GM19193 (cell line): Measurements from ENCODE around the gene AHRR.

ENCODE experiments used
- POLR2A ChIP-seq: IDR thresholded peaks from 4 replicates; pipeline ENCODE4 v1.6.1; 2011; ENCODE audit not compliant: insufficient read depth, insufficient read length; ENCODE audit errors: extremely low read depth

The AHRR gene

DNA sequence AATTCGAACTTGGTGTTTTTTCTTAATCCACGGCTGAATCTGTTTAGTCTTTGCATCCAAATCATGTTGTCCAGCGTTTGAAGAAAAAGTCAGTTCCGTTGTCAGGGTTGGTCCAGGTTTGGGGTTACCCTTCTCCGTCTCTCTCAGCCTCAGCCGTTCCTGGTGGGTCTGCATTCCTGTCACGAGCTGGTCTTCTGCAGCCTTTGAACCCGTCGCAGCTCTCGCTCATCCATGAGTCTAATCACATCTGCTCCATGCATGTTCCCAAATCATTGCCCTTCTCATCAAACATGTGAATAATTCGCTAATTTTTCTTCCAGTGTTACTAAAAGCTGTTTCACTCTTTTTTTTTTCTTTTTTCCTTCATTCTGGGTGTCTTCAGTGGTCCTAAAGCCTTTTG lies 82.5 kb downstream of the AHRR start:
- no peak for TF ChIP-seq POLR2A

DNA sequence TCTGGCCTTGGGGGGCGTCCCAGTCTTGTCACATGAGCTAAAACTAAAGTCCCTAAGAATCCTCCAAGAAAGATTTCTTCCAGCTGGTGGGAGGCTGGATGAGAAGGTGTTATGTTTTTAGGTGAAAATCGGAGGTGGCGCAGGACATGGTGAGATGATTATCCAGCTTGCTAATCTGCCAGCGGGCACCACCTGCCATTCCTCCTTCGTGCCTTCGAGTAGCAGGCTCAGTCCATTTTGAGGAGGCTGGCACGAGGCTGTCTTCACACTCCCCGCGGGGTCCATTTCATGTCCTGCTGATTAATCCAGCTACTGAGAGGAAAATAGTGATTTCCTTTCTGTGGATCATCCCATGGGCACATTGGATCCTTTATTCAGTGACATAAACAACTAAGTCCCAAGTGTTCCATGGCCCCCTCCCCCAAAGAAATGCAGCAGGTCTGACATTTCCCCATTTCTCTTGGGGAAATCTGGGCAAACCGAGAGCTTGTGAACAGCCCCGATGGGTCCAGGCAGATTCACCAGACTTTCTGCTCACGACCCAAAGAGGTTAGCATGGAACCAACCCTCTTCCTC lies 83.2 kb downstream of the AHRR start:
- TF ChIP-seq POLR2A: no peak

DNA sequence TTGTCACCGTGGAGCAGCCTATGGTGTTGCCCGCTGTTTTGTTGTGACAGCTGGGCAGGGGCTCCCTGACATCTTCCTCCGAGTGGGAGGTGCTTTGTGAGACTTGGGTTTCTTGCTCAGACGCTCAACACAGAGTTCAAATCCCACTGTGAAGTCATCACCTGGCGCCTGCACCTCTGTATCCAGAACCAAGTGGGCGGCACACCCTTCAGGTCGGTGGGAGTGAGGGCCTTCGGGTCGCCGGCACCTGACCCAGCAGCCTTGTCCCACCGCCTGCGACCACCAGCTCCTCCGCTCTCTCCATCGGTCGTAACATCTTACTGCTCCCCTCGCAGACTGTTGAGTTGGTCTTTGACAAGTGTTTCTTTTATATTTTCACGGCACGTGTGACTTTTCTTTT lies 83.9 kb downstream of the AHRR start:
- TF ChIP-seq POLR2A: no peak

DNA sequence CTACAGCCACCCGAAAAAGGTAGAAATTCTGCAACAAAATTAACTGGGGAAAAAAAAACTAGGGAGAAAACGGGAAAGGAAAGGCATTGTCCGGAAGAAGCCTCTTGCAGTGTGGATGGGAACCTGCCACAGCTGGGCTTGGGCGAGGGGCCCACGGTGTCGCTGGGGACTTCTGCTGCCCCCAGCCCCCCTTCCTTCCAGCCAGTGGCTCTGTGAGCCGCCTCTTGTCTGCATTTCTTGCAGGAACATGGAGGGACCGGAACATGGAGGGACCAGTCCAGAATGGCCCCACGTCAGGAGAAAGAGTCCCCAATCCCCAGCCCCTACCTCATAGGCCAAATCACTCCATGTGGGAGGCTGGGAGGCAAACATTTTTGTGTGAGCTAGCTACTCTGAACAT lies 84.5 kb downstream of the AHRR start:
- TF ChIP-seq POLR2A: no peak

DNA sequence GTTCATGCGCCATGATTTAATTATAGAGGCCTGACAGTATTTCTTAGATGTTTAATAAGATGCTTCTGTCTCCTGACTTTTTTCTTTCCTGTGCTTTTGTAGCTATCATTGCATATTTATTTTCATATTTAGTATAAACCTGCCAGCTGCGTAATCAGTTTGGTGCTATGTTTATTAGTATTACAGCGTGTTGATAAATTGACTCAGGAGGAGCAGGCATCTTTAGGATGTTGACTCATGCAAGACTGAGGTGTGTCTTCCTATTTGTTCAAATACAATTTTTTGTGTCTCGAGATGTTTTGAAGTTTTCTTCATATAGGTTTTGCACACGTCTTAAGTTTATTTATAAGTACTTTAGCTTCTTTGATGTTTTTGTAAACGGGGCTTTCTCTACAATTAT lies 85.5 kb downstream of the AHRR start:
- TF ChIP-seq POLR2A: no peak

DNA sequence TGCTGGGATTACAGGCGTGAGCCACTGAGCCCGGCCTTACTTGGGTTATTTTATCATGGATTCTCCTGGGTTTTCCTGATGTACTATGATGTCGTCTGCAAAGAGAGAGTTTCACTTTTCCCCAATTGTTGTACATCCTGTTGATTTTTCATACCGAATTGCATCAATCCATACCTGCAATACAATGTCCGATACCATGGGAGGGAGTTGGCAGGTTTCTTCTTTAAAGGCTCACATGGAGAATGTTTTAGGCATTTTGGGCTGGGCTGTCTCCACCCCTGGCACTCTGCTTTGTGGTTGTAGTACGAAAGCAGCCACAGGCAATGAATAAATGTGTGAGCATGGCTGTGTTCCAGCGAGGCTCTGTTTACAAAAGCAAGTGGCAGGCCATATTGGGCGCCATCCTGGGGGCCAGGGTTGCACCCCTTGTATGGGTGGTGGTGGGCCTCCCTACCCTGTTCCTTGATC lies 86.3 kb downstream of the AHRR start:
- TF ChIP-seq POLR2A: no peak

DNA sequence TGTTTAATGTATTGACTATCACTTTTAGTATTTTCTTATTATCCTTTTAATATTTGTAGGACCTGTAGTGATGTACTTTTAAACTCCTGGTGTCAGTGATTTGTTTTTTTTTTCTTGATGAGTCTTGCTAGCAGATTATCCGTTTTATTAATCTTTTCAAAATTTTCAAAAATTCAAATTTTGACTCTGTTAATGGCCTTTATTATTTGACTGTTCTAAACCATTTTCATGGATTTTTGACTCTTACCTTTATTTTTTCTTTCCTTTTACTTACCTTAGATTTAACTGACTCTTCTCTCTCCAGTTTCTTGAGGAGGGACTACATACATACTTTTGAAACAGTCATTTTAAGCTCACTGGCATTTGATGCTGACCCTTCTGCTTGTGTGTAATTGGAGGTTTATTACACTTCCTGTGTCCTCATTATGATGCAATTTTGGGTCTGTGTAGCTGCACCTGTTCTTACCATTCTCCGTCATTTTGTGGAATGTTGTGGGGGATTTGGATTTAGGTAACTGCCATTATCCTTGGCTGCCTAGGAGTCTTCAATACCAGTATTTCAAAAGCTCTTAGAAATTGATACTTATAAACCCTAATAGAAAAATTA lies 89.5 kb downstream of the AHRR start:
- TF ChIP-seq POLR2A: no peak

DNA sequence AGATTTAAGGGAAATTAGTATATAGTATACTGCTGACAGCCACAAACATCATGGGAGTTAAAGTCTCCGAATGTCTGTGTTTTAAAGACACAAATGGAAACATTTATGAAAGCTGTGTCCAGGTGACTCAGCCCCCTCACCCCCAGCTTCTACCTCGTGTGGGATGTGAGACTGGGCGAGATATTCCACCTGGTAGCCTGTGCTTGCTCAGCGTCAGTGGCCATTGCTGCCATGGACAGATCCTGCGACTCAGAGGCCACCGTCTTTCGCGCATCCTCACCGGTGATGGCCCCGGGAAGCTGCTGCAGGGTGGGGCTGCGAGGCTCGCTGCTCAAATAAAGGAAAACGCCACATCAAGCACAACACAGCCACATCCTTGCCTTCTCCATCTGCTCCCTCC lies 90.2 kb downstream of the AHRR start:
- no peak for TF ChIP-seq POLR2A

DNA sequence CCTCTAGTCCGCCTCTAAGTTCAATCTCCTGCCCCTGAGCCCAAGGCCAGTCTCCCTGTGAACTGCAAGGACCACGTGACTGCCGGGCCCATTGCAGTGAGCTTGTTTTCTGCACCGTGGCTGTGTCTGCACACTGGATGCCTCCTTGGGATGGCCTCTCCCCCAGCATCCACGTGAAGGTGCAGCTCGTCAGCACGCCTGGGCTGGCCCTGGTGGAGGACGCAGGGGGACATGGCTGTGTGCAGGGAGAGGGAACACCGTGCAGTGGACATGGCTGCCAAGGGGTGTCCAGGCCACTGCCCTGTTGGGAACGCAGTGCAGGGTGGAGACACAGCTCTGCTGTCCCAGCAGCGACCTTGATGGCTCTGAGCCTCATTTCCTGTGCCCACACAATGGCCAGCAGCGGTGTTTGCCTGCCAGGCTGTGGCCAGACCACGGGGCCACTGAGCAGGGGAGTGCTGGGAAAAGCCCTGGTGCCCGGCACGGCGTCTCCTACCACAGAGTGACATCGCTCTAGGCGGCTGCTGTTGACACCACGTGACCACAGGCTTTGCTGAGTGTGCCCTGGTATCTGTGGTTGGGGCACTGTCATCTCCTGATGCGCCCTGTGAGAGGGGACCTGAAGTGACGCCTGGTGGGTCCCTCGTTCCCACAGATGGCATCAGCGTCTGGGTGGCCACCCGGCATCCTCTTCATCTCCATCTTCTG lies 94.6 kb downstream of the AHRR start:
- TF ChIP-seq POLR2A: no peak

DNA sequence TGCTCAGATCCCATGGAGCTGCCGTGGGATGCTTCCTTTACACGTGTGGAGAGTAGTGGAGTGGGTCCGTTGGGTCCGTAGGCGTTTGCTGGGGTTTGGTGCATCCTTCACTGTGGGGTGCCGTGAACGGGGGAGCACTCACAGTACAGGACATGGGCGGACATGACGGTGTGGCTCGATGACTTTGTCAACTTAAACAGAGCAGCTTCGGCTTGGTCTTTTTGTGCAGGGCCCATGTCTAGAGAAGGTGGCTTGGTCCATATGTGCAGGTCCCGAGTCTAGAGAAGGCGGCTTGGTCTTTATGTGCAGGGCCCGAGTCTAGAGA lies 95.1 kb downstream of the AHRR start:
- no peak for TF ChIP-seq POLR2A

DNA sequence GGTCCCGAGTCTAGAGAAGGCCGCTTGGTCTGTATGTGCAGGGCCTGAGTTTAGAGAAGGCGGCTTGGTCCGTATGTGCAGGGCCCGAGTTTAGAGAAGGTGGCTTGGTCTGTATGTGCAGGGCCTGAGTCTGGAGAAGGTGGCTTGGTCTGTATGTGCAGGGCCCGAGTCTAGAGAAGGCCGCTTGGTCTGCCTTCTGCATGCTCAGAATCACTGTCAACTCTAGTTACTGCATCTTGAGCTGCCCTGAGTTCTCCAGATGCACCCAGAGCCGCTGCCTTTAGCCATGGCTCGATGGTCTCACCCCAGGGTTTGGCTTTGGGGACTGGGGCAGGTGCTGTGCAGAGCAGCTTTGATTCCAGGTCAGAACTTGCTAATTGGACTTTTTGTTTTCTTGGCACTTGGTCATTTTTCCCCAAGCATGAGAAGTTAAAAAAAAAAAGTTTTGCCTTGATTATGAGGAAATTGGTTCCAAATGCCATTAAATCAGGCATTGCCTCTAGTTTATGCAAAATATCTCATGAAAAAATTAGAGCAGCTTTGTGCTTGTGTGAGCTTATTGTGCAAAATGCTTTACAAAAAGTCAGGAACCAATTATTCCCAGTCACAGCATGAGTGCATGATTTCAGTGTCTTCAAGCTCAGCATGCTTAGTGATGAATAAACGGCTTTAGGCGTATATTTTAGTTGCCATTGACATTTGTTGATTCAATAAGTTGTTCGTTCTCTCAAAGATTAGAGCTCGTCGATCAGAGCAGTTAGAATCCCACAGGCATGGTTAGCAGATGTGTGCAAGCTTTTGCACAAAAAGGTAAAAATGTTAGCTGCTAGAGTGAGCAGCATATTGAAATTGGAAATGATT lies 96.0 kb downstream of the AHRR start:
- TF ChIP-seq POLR2A: no peak

DNA sequence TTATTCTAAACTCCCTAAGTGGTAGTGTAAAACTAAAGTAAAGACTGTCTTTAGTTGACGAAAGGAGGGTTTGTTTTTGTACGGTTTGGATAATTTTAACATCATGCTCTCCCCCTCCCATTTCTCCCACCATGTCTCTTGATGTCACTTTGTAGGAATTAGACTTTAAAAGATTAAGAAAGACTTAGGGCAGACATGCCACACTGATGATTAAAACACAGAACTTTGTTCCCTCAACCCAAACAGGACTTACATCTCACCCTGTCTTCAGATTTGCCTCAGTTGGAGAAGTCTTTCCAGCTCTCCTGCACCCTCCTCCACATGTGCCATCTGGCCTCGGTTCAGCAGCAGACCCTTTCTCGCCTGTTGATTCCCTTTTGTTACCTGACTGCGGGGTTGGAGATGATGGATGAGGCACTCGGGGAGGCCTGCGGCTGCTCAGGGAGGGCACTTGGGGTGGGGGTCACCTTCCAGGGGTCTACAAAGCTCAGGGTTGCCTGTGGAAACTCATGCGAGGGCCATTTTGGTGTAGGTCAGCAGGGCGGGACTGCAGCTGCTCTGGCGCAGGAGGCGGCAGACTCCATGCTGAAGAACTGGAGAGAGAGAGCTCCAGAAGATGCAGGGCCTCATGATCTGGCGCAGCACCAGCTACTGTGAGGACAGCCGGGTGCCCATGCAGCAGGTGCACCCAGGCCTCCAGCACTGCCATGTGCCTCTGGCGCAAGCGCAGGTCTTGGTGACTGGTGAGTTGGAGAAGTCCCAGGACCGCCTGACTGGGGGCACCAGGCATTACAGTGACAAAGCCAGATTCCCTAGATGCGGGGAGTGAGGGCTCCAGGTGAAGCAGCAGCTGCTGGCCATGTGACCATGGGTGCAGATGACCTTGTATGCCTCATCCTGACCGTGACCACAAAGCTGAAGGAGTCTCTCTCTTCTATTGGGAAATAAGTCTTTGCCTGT lies 96.9 kb downstream of the AHRR start:
- no peak for TF ChIP-seq POLR2A

DNA sequence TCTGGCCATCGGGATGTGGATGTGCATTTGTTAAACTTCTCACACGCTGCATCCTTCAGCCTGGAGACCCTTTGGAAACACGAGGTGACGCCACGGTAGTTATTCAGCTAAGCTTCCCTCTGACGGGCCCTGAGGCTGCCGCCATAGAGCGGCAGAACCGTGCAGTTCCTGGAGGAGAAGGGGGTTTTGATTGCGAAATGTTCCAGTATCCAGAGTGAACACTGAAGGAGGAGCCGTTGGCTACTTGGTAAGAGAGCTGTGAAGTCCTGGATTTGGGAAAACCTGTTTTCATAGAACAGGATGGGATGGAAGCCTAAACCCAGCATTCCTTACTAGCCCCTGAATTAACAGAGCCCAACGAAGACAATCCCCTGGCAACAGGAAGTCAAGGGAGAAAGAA lies 98.5 kb downstream of the AHRR start:
- TF ChIP-seq POLR2A: no peak

DNA sequence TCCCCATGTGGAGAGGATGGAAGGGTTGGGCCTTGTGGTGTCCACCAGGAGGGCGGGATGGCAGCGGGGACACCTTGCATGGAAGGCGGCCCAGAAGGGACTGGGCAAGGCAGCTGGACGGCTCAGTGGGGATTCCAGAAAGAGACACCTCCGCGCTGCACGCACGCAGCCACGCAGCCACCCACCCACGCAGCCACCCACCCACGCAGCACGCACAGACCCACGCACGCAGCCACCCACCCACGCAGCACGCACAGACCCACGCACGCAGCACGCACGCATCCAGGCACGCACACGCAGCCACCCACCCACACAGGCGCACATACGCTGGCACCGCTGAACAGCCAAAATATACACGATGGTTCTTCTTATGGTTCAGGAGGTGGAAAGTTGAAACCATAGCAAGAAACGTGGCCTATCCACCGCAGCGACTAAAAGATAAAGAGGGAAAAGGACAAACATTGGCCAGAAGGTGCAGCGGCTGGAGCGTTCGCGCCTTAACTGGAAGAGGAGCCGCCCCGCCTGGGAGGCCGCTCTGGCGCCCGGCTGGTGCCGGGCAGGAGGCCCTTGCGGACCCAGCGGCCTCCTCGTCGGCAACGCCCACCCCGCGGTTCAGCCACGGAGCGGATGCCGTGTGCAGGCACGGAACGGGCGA lies 99.2 kb downstream of the AHRR start:
- no peak for TF ChIP-seq POLR2A
